ENCODE results near the gene FASLG.
A peak's percentile ranks its signal among the peaks of the same experiment; 100 is the strongest.
"Not testable (repeated sequence)": the region's sequence is repeated elsewhere in the genome, so short reads cannot be mapped to it uniquely, and the experiment has no call there.

FASLG gene

DNA sequence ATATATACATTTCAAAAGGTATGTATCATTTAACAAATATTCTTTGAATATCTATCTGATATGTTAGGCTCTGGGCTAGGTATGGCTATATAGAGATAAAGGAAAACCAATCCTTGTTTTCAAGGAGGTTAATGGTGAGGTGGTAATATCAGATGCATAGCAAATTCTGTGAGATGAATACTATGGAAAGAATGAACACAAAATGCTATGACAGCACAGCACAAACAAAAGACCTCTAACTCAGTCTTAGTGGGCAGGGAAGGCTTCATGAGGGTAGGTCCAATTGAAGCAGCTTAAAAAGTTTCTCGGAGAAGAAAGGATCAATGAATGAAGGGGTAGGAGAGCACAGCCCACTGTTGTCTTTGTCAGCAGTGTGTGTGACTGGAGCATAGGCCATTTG is 27.2 kb downstream of the FASLG start:
- DNase-seq = no peak

DNA sequence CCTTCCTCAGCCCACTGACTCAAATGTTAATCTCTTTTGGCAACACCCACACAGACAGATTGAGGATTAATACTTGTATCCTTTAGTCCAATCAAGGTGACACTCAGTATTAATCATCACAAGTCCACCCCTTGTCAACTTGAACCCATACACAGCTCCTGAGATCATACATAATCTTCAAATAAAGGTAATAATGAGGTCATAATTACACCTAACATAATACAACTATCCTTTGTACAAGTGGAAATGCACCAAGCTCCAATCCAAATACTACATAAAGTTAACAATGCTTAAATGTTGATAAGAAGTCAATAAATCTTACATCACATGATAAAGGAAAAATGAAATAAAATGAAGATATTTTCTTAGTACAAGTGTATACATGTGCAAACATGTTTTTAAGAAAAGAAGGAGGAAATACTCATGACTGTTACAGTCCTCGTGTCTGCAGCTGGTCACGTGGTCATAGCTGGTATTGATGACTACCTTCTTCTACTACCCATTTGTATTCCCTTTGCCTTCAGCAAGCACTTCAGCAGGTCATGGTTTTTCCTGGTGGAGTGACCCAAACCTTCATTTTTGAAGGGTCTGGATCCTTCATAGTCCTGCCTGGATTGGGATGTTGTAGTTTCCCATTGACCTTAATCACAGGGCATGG is 29.7 kb downstream of the FASLG start:
- DNase-seq = not testable (repeated sequence)

DNA sequence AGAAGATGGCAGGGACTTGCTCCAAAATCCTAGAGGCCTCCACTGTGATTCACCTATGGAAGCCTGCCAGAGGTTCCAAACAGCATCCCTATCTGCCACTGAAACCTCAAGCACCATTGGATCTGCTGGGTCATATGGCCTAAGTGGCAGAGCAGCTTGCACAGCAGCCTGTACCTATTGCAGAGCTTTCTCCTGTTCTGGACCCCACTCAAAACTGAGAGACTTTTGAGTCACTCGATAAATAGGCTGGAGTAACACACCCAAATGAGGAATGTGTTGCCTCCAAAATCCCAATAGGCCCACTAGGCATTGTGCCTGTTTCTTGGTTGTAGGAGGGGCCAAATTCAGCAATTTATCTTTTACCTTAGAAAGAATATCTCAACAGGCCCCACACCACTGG is 32.0 kb downstream of the FASLG start:
- not testable (repeated sequence) for DNase-seq

DNA sequence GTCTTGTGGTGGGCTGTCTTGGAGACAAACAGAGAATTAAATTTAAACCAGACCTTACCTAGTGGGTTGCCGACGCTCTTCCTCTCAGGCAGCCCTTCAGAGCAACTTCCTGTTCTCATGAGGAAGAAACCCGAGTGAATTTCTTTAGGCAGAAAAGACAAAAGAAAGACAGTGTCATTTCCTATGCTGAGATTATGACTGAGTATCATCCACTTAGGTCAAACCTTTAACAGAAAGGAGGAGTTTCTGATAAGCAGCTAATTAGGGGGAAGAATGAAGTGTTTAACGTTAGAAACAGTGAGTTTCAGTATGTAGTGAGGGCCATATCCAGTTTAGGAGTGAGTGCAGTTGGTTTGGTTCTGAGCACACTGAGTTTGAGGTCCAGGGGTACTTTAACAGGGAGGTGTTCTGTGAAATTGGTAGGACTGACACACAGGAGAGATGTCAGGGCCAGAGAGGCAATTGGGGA is 38.7 kb downstream of the FASLG start:
- DNase-seq = no peak

DNA sequence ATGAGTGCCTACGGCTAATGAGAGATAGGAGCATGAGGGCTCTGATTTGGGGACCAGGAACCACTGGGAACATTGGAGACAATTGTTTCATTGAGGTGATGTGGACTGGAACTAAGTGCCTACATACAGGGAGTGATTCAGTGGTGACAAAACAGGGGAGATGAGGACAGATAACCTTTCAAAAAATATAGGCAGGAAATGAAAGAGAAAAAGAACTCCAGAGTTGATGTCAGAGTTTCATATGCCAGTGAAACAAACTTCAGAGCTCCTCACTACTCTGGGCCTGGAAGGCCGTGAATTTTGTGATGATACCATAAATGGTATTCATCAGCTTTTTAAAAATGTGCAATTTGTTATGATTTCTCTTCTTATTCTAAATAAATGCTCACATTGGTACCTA is 39.3 kb downstream of the FASLG start:
- no peak for DNase-seq

DNA sequence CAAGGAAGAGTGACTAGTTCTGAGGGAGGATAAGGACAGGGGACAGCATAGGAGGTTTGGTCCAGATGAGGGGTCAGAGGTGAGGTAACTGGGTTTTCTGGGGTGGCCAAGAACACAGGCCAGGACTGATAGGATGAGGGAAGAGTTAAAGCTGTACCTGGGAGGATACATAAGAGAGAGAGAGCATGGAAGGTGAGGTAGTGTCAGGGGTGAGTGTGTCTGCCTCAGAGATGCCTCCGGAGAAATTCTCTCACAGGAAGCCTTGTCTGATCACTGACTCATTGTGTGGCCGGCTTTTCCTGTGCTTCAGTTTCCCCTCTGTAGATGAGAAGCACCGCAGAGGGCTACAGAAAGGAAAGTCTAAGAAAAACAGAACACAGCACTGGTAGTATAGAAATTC is 40.2 kb downstream of the FASLG start:
- peak; percentile 73 for DNase-seq

DNA sequence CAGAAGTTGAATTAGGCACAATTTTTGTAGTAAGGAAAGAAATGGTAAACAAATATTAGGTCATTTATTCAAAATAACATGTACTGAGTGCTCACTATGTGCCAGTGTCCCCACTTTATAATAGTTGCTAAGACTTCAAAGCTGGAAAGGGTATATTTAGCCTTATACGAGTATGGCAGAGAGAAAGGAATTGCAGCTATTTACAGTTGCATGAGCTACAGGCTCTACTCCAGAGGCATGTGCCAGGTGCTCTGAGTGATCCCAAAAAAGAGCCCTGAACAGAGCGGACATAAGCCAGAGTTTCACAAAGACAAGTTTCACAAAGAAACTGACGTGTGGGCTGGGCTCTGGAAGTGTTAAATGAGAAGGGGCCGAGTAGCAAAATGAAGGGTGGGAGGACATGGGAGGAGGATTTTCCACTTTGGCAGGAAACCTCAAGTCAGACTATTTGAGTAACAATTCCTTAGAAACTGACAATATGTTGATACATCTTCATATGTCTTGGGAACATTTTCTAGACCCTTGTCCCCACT is 40.9 kb downstream of the FASLG start:
- DNase-seq = no peak

DNA sequence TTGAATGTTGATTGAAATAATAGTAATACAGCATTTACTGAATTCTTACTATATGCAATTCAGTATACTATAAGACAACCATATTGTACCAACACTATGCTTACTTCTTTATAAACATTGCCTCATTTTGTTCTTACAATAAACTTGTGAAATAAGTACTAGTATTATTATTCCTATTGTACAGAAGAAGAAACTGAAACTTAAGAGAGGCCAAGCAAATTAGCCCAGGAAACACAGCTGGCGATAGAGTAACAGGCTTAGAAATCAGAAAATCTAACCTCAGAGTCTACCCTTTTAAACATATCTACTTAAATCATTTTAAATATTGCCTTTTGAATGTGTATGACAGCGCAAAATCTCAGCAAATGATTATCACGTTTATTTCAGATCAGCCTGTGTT is 41.7 kb downstream of the FASLG start:
- DNase-seq = no peak

DNA sequence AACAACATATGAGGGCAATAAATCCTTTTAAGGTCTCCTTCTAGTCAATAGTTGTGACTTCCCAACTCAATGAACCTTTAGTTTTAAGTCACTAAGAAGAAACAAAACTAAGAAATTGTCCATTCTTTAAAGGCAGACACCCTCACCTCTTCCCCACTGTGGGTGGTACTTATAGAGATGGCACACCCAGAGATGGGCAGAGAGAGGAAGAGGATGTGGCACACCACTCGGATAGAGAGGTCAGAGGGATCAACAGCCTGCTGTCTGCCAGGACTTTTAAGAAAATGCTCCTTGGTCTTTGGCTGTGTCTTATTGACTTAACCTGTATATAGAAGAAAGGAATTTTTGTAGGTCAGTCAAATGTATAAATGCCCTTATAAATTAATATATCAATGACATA is 45.1 kb downstream of the FASLG start:
- no peak for DNase-seq

DNA sequence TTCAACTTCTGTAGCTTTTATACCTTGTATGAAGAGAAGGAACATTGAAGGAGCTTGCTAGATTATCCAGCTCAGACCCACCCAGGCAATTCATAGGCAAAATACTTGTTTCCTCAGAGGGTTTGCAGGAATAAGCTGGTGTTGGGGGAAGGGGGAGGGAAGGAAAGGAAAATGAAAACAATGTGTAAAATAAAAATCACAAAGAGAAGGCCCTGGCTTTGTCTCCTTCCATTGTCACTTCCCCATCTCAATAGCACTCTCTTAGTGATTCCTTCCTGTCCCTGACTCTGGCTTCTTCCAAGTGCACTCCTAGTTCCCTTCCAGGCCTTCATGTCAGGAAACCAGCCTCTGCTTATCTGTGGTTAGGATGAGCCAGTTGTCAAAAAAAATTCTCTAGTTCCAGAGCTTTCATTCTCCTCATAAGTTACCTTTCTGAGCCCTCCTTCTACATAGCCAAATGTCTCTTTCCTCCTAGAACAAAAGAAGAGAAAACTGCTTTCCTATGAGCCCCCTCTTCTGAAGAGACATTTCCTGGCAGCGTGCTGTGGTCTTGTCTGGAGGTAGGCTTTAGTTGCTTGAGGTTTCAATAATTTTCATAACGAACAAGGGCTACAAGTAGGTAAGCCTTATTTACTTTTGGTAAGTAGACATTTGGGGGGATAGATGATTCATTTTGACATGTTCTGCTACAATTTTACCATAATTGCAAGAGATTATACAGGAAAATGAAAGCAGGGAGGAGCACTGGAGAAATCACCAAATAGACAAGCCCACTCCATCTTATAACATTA is 45.7 kb downstream of the FASLG start:
- DNase-seq = no peak

DNA sequence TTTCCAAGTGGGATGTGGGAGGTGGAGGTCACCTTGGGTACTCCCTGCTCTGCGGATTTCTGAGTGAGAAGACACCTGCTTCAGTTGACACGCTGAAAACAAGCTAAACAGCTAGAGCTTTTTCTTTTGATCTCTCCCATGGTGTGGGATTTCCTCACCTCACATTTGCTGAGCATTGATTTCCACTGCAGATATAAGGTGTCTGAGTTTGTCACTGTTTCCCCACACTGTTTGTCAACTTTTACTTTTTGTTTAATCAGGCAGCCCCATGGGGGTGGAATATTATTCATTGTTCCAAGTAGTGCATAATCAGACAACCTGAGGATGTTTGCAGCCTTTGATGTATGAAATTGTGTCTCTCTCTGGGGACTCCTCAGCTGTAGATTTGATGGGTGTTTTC is 49.5 kb downstream of the FASLG start:
- DNase-seq = no peak

DNA sequence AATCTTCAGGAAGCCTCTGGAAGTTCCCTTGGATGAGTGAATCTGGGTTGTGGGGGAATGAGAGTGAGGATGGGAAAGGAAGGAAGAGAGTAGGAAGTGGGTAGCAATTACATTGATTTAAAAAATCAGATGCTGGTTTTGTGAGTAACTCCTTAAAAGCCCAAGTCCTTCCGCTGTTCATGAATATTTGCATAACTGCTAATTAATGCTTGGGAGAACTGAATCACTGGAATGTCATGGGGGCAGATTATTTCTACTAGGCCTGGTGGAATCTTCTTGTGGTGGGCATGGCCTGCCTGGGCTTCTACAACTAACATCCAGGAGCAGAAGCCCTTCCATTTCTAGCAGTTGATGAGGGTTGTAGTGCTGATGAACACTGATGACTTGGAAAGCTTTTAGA is 52.7 kb downstream of the FASLG start:
- DNase-seq = no peak

DNA sequence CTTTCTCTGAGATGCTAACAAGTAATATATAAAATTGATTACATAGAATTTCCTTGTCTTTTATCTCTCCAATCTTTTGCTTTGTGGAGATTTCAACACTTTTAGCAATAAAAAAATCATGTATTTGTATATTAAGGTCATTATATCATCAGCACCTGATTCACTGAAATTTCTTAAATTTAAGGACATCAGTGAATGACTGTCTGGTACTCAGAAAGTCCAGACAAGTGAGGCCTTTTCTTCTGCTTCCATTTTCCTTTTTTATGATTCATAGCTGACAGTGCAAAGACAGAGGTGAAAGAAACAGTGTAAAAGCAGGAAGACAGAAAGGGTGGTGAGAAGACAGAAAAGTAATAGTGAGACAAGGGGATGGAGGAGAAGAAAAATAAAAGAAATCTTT is 54.6 kb downstream of the FASLG start:
- no peak for DNase-seq

Data from activated gamma-delta T cell treated with Interleukin-2 at 50 U/mL for 16 hours (primary cell).